IMR-90 (cell line): ENCODE data around the gene LRRC1. TPM values are rescaled to one million over a fixed set of nuclear protein-coding genes. Genes with fewer than 3 reads are reported as not detected.

Source experiments
- ATAC-seq: fragments of 200-7000 bp; cut with Tn5 transposase; 2 replicates; pipeline ENCODE4 v1.9.1; 2020; ENCODE audit warnings: low read depth, mild to moderate bottlenecking, moderate library complexity
- BruUV-seq: library from RNA; stranded (reverse); fragments of 400-500 nt; replicated peaks from 2 replicates; lab custom pipeline; 2021; lab: Mats Ljungman, UMichigan
- CTCF ChIA-PET: fragments of 300-600 bp; formaldehyde crosslinking; extraction: SDS; loops from one replicate; lab custom pipeline; 2021; ENCODE audit warnings: antibody characterized with exemption; lab: Yijun Ruan, JAX
- POLR2A ChIA-PET: fragments of 300-600 bp; sonication (Branson Sonifier 250); formaldehyde crosslinking; loops from one replicate; lab custom pipeline; 2022; ENCODE audit warnings: antibody characterized with exemption; ENCODE audit not compliant: unreplicated experiment; lab: Charles Lee
- DNase-seq: peaks from one replicate; pipeline ENCODE4 v3.0.0; 2013
- H2AFZ ChIP-seq: replicated peaks from 2 replicates; pipeline ENCODE3; 2013; ENCODE audit warnings: low read length, mild to moderate bottlenecking; ENCODE audit not compliant: poor library complexity
- H2AK5ac ChIP-seq: 2 replicates; pipeline ENCODE4 v1.6.1; 2013; ENCODE audit warnings: low read depth, low read length, inconsistent platforms
- H2AK9ac ChIP-seq: replicated peaks from 2 replicates; pipeline ENCODE3; 2013; ENCODE audit warnings: mild to moderate bottlenecking, low read depth, low read length, moderate library complexity; ENCODE audit not compliant: poor library complexity
- H2BK120ac ChIP-seq: 2 replicates; pipeline ENCODE4 v1.6.1; 2013; ENCODE audit warnings: low read depth, low read length, inconsistent platforms
- H2BK15ac ChIP-seq: 3 replicates; pipeline ENCODE4 v1.6.1; 2013; ENCODE audit warnings: low read depth, low read length, inconsistent platforms
- H2BK20ac ChIP-seq: 2 replicates; pipeline ENCODE4 v1.6.1; 2013; ENCODE audit warnings: low read depth, mild to moderate bottlenecking, inconsistent platforms, low read length, moderate library complexity
- H2BK5ac ChIP-seq: 2 replicates; pipeline ENCODE4 v1.6.1; 2013; ENCODE audit warnings: mild to moderate bottlenecking, low read depth, low read length, inconsistent platforms; ENCODE audit not compliant: poor library complexity, severe bottlenecking
- H3K14ac ChIP-seq: replicated peaks from 2 replicates; pipeline ENCODE4 v1.6.1; 2013; ENCODE audit warnings: low read depth, low read length, inconsistent platforms
- H3K18ac ChIP-seq: 2 replicates; pipeline ENCODE4 v1.6.1; 2013; ENCODE audit warnings: low read depth, low read length, control low read depth
- H3K23ac ChIP-seq: 2 replicates; pipeline ENCODE4 v1.6.1; 2013; ENCODE audit warnings: low read depth, low read length, inconsistent platforms
- H3K27ac ChIP-seq: 2 replicates; pipeline ENCODE4 v1.5.1; 2013; ENCODE audit warnings: mild to moderate bottlenecking, control low read depth, low read length; ENCODE audit not compliant: insufficient read depth
- H3K27me3 ChIP-seq: 2 replicates; pipeline ENCODE4 v1.6.1; 2013; ENCODE audit warnings: low read length; ENCODE audit not compliant: control insufficient read depth, insufficient read depth
- H3K36me3 ChIP-seq: 2 replicates; pipeline ENCODE4 v1.6.1; 2013; ENCODE audit warnings: low read length, mixed read lengths; ENCODE audit not compliant: control insufficient read depth, insufficient read depth
- H3K4ac ChIP-seq: 2 replicates; pipeline ENCODE4 v1.6.1; 2013; ENCODE audit warnings: low read depth, low read length, inconsistent platforms
- H3K4me1 ChIP-seq: 2 replicates; pipeline ENCODE4 v1.6.1; 2013; ENCODE audit warnings: low read length, mixed read lengths; ENCODE audit not compliant: control insufficient read depth, insufficient read depth
- H3K4me2 ChIP-seq: 2 replicates; pipeline ENCODE4 v1.6.1; 2013; ENCODE audit warnings: low read depth, mild to moderate bottlenecking, control low read depth, low read length, moderate library complexity
- H3K4me3 ChIP-seq: 2 replicates; pipeline ENCODE4 v1.5.1; 2013; ENCODE audit warnings: low read depth, mild to moderate bottlenecking, control low read depth, low read length, moderate library complexity; ENCODE audit not compliant: insufficient read depth
- H3K56ac ChIP-seq: 2 replicates; pipeline ENCODE4 v1.6.1; 2013; ENCODE audit warnings: low read length, inconsistent platforms; ENCODE audit not compliant: insufficient read depth; ENCODE audit errors: extremely low read depth
- H3K79me1 ChIP-seq, 2 experiments: 2 replicates each; pipeline ENCODE4 v1.6.1; 2013; ENCODE audit warnings: low read length in 2 of 2, inconsistent platforms in 1 of 2, low read depth in 1 of 2
- H3K9ac ChIP-seq: 2 replicates; pipeline ENCODE4 v1.6.1; 2013; ENCODE audit warnings: low read depth, low read length, control low read depth
- H3K9me1 ChIP-seq: 2 replicates; pipeline ENCODE4 v1.6.1; 2013; ENCODE audit warnings: low read length, inconsistent platforms; ENCODE audit not compliant: insufficient read depth
- H3K9me3 ChIP-seq: 2 replicates; pipeline ENCODE4 v1.6.1; 2013; ENCODE audit warnings: low read length; ENCODE audit not compliant: control insufficient read depth, insufficient read depth
- H4K20me1 ChIP-seq: 2 replicates; pipeline ENCODE4 v1.6.1; 2013; ENCODE audit warnings: low read length, inconsistent platforms; ENCODE audit not compliant: insufficient read depth
- H4K5ac ChIP-seq: 2 replicates; pipeline ENCODE4 v1.6.1; 2013; ENCODE audit warnings: mild to moderate bottlenecking, low read depth, low read length, control low read depth
- H4K8ac ChIP-seq, 2 experiments: 2 replicates each; pipeline ENCODE4 v1.6.1; 2013; ENCODE audit warnings: low read depth in 2 of 2, low read length in 2 of 2, control low read depth in 1 of 2, inconsistent platforms in 1 of 2
- H4K91ac ChIP-seq: 2 replicates; pipeline ENCODE4 v1.6.1; 2013; ENCODE audit warnings: low read depth, low read length, inconsistent platforms; ENCODE audit not compliant: insufficient read depth
- CEBPB ChIP-seq: IDR thresholded peaks from 2 replicates; pipeline ENCODE4 v1.6.1; 2012; ENCODE audit warnings: low read depth, low read length, improper control_type of control experiment
- CHD1 ChIP-seq: IDR thresholded peaks from 2 replicates; pipeline ENCODE4 v1.6.1; 2012; ENCODE audit warnings: low read depth, low read length, improper control_type of control experiment
- ELK1 ChIP-seq: fragments of 150-350 bp; IDR thresholded peaks from 2 replicates; pipeline ENCODE4 v1.6.1; 2016; ENCODE audit warnings: low read depth, mild to moderate bottlenecking, low read length, moderate library complexity, borderline replicate concordance
- MAFK ChIP-seq: IDR thresholded peaks from 2 replicates; pipeline ENCODE4 v1.6.1; 2012; ENCODE audit warnings: low read depth, low read length, improper control_type of control experiment
- NFE2L2 ChIP-seq: fragments of 150-350 bp; IDR thresholded peaks from 2 replicates; pipeline ENCODE4 v1.6.1; 2016; ENCODE audit warnings: low read depth, mild to moderate bottlenecking, low read length
- RAD21 ChIP-seq: IDR thresholded peaks from 2 replicates; pipeline ENCODE4 v1.6.1; 2012; ENCODE audit warnings: low read length, improper control_type of control experiment
- USF2 ChIP-seq: fragments of 150-350 bp; IDR thresholded peaks from 2 replicates; pipeline ENCODE4 v1.6.1; 2017; ENCODE audit warnings: mild to moderate bottlenecking, antibody characterized with exemption, low read length, low read depth
- WGBS, 2 experiments: methylation state at CpG; one replicate each; pipeline versions ENCODE4 v1.1.5 to v1.1.7; 2013; ENCODE audit warnings: missing lambda C conversion rate in 2 of 2; ENCODE audit not compliant: insufficient read length in 1 of 2; ENCODE audit errors: extremely low coverage in 2 of 2; 5-methylcytosine and 5-hydroxymethylcytosine counted together
- dilution Hi-C: fragments of 300-500 bp; cut with HindIII; formaldehyde crosslinking; loops from one replicate; pipeline ENCODE4 v1.14.3; 2018; ENCODE audit warnings: low sequenced_read_pairs; ENCODE audit not compliant: unreplicated experiment
- in situ Hi-C: fragments of 300-500 bp; cut with MboI; formaldehyde crosslinking; loops from 3 replicates; pipeline ENCODE4 v1.14.3; 2019; ENCODE audit warnings: low sequenced_read_pairs, inconsistent platforms, mixed read lengths
- intact Hi-C: fragments of 100-400 bp; cut with micrococcal nuclease; formaldehyde crosslinking; loops from 2 replicates; pipeline ENCODE4 v1.10.0; 2022
- polyA plus RNA-seq, 3 experiments: library from polyadenylated mRNA; depleted of rRNA; stranded (reverse); fragments of >200 nt; gene quantifications; 2 replicates each; pipeline ENCODE4 v1.2.3, GENCODE V29; 2012; ENCODE audit warnings: low replicate concordance in 1 of 3
- total RNA-seq: library from RNA; depleted of rRNA; stranded (reverse); fragments of >200 nt; gene quantifications from 2 replicates; pipeline ENCODE4 v1.2.3, GENCODE V29; 2012

Gene LRRC1
- total and polyA plus RNA-seq, 2 of the 4 experiments (the other 2 are of a cell fraction): 5.1 to 6.1 TPM

- POLR2A ChIA-PET: no interaction called here
- in situ Hi-C loops: no loop called here
- no TSS peak for BruUV-seq
Measured at GRCh38 chr6:53831081-53831869, 36.5 kb downstream of the LRRC1 start.

More at GRCh38 chr6:53831081-53831869, 36.5 kb downstream of the LRRC1 start:
- Histone ChIP-seq H2AK9ac (no peak overlapping the region), H2BK5ac (no peak overlapping the region), H4K5ac (no peak overlapping the region), H3K18ac (no peak overlapping the region), H3K4me2 (no peak overlapping the region), H2AK5ac (no peak overlapping the region), H3K56ac (no peak overlapping the region), H3K79me1 (peaks cover 55 to 60% of the 10 kb centered on the region in 2 experiments), H3K9me3 (no peaks in the 10 kb centered on the region), H3K27ac (no peak overlapping the region), H3K9ac (no peak overlapping the region), H3K4me3 (no peak overlapping the region), H3K23ac (no peak overlapping the region), H4K91ac (no peak overlapping the region), H3K14ac (no peak overlapping the region), H3K9me1 (peaks cover 8% of the 10 kb centered on the region), H4K8ac (no peak overlapping the region), H2BK15ac (no peak overlapping the region), H3K36me3 (no peaks in the 10 kb centered on the region), H3K4ac (no peak overlapping the region), H2BK120ac (no peak overlapping the region), H3K27me3 (no peaks in the 10 kb centered on the region), H3K4me1 (peaks cover 17% of the 10 kb centered on the region), H4K20me1 (peaks cover 18% of the 10 kb centered on the region; the same call in 1 of the 2 replicates), H2BK20ac (no peak overlapping the region), H2AFZ (no peak overlapping the region)
- CTCF ChIA-PET: no interaction called here
- ATAC-seq (no peak), DNase-seq (no peak)
- WGBS, 2 experiments: no CpG with 5 or more reads among the region's 5 CpGs
- TF ChIP-seq NFE2L2 (no peak), MAFK (no peak), USF2 (no peak), ELK1 (no peak), RAD21 (no peak), CHD1 (no peak), CEBPB (no peak)
- dilution Hi-C loops (no loop called here), intact Hi-C loops (no loop called here)
